Measurements from ENCODE around the gene KCNK17.

Gene KCNK17, protein sequence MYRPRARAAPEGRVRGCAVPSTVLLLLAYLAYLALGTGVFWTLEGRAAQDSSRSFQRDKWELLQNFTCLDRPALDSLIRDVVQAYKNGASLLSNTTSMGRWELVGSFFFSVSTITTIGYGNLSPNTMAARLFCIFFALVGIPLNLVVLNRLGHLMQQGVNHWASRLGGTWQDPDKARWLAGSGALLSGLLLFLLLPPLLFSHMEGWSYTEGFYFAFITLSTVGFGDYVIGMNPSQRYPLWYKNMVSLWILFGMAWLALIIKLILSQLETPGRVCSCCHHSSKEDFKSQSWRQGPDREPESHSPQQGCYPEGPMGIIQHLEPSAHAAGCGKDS

GRCh38 chr6:39314273-39314795 lies at the start of gene KCNK17:
Gene KCNK17, minus strand, starts transcription at chr6:39314419. Its CDS starts 99 bp downstream, at chr6:39314320.
- no peak for DNase-seq

- DNase-seq = no peak
Observed at GRCh38 chr6:39363280-39363679, 49.1 kb upstream of the KCNK17 start.

GRCh38 chr6:39362487-39362865 lies 48.3 kb upstream of the KCNK17 start:
- DNase-seq = no peak

GRCh38 chr6:39361657-39362486 lies 47.7 kb upstream of the KCNK17 start:
- DNase-seq = no peak

DNA sequence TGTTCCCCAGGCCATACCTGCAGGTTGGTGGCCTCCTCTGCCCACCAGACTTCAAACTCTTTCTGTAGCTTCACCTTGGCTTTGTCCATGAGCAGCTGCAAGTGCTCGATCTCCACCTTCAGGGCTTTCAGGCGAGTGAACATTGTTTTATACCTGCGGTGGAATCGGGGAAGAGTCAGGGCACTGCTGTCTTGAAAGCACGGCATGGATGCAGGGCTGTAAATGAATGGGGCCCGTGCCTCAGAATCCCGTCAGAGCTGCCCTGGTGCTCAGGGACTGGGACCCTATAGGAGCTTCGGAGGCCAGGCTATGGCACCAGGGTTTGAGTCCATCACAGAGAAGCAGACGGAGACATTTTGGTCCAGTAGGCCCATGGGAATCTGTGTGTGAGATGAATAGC lies 46.2 kb upstream of the KCNK17 start:
- DNase-seq = no peak

- DNase-seq = no peak
Observed at GRCh38 chr6:39357998-39358686, 43.9 kb upstream of the KCNK17 start.

- DNase-seq = no peak
Observed at GRCh38 chr6:39353698-39354315, 39.6 kb upstream of the KCNK17 start.

- no peak for DNase-seq
Observed at GRCh38 chr6:39350723-39351505, 36.7 kb upstream of the KCNK17 start.

- no peak for DNase-seq
Observed at GRCh38 chr6:39348740-39349139, 34.5 kb upstream of the KCNK17 start.

DNA sequence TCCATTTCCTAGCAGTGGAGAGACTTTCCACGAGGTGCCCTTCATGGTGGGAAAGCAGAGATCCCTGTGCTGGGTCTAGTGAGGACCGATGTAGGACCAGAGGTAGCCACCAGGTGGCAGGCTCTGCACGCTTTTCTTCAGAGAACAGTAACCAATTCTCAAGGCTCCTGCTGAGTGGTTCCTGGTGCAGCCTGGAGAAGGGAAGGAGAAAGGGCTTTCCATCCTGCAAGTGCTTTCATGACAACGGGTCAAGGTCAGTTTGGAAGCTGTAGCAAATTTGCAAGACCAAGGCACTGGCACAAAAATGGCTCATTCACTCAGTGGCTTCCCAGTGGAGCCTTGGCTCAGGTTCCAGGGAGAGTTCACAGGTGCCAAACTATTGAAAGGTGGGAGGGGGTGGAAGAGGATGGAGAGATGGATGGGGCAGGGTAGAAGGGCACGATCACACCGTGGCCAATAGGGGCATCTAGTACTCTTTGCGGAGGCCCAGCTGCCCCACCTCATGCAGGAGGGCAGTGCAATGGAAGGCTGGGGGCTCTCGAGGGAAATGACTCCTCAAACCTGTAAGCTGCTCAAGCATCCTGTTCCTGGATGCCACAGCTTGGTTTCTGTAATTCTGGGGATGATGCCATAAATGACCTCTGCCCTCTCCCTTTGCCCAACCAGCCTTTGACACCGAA lies 33.8 kb upstream of the KCNK17 start:
- no peak for DNase-seq

DNA sequence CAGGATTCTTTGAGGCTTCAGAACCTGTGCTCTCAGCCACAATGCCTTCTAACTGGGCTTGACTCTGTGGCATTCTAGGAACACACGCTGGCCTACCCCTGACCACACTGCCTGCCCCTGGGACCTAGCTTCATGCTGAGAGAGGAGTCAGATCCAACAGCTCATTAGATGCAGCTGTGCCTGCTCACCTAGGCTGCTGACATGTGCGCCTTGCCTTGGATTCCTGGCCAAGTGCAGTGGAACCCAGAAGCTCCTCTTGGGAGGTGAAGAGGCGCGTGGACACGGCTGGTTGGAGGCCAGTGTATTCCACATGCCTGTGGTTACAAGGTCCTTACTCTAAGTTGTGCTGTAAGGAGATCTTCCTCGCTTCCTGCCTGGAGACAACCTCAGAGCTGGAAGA lies 33.0 kb upstream of the KCNK17 start:
- no peak for DNase-seq

DNA sequence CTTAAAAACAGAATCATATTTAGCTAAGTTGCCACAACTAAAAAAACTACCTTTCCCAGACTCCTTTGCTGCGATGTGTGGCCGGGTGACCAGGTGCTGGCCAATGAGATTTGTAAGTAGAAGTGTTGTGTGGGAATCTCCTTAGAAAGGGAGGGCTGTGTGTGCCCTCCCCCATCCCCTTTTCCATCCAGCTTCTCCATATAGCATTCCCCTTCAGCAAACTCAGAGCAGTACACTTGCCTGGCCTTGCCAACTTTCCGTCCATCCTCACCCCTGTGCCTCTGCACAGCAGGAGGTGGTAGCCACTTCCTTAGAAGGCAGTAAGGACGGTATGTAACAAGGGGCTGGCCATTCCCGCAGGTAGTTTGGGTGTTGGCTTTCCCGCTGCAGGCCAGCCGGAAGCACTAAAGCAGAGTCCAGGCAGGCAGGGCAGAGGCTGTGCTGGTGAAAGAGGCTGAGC lies 30.6 kb upstream of the KCNK17 start:
- DNase-seq = no peak

- DNase-seq = no peak
Observed at GRCh38 chr6:39343396-39343870, 29.2 kb upstream of the KCNK17 start.

DNA sequence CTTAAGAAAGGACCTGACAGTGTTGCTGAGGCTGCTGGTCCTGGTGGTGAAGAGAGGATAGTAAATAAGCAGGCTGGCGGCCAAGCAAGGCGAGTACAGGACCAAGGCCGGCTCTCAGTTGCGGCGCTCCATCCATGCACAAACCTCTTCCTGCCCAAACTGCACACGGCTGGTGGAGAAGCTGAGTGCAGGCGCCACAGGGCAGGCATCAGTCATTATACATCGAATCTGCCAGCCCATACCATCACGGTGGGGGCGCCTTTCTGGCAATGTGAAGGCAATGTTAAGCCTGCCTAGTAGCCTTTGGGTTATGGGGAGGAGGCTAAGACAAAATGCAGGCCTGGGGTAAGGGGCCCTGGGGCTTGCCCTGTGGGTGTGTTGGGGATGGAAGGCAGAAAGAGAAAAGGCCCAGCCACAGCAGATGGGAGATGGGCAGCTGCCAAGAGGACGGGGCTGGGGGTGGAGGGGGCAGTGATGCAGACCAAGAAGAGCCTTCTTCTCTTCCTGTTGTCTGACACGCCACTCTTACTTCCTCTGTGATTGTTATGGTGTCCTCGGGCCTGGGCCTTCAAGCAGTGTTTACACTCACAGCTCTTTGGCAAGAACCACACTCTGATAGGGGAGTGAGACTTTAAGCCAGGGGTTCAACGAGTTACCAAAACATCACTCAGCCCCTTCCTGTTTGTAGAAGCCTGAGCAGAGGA lies 28.6 kb upstream of the KCNK17 start:
- DNase-seq = no peak

DNA sequence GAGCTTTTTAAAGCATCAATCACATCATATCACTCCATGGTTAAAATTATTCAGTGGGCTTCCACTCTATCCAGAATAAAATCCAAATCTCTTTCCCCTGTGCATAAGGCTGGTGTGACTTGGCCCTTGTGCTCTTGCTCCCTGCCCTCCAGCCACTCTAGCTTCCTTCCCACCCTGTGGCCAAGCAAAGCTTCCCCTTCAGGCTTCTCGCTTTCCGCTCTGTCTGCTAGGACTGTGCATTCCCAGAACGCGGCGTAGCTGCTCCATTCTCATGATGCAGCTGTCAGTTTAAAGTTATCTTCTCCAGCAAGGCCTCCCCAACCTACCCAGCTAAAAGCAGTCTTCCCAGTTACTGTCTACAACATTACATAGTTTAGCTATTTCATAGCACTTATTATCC lies 27.7 kb upstream of the KCNK17 start:
- no peak for DNase-seq

DNA sequence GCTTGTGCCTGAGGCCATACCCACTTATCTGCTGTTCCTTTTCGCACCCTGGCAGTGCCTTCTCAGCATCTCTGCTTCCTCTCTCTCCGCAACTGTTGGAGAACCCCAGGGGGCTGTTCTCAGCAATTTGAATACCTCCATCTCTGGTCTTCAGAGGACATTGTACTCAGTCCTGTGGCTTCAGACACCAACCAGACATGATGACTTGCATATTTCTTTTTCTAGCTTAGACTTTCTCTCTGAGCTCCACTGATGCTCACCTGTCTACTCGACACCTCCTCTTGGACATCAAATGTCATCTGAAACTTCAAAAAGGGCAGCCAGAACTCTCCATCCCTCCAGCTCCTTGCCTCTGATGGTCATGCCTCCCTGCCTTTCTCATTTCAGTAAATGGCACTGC lies 27.1 kb upstream of the KCNK17 start:
- DNase-seq = no peak

GRCh38 chr6:39339868-39340550 lies 25.8 kb upstream of the KCNK17 start:
- no peak for DNase-seq

GRCh38 chr6:39339096-39339867 lies 25.1 kb upstream of the KCNK17 start:
- DNase-seq = no peak

DNA sequence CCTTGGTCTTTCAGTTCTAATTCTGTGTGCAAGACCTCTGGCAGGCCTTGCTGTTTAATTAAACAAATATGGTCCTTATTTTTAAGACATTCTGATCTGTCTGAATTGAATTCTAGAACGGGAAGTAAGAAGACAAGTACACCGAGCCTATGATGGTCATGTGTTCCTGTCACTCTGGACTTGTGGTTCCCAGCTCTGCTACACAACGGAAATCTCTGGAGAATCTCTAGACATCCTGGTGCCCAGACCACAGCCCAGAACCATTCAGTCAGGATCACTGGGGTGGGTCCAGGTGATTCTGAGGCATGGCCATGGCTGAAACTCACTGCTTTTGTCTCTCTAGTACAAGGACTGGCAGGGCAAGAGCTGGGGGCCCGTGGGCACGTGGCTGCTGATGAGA lies 24.2 kb upstream of the KCNK17 start:
- DNase-seq = no peak
